SKM-1 treated with dmso at 0.1 percent for 144 hours (cell line): ENCODE data around the gene MLYCD.

Experiments
- DNase-seq: peaks from one replicate; lab custom pipeline; 2025; ENCODE audit not compliant: unreplicated experiment; lab: John Stamatoyannopoulos, UW

MLYCD gene

GRCh38 chr16:83968891-83969649 lies 70.2 kb downstream of the MLYCD start:
- no peak for DNase-seq

DNA sequence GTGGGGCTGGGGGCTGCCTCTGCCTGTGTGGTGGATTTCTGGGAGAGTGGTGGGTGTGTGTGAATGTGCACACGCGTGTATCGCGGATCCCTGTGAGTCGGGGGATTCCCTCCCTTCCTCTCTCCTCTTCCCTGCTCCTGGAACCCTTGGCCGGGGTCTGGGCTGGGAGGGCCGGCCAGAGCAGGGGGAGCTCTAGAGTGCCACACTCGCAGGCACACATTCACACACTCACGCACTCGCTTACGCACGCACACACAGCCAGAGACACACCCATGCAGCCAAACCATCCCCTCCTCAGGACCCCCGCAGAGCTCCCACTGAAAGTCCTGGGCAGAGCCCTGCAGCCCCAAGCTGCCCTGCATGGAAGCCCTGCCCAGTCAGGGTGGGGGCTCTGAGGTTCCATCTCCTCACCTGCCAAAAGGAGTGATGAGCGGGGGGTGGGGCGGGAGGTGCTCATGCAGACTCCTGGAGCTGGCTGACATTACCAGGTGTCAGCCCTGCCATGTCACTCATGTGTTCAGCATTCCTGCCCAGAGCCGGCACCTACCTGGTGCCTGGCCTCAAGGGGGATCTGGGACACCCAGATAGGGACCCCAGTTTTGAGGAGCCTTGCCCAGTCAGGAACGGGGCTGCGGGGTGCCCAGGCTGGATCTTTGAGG lies 71.0 kb downstream of the MLYCD start:
- DNase-seq, result no peak

- DNase-seq, result no peak
Measured at GRCh38 chr16:83970430-83970815, 71.5 kb downstream of the MLYCD start.

DNA sequence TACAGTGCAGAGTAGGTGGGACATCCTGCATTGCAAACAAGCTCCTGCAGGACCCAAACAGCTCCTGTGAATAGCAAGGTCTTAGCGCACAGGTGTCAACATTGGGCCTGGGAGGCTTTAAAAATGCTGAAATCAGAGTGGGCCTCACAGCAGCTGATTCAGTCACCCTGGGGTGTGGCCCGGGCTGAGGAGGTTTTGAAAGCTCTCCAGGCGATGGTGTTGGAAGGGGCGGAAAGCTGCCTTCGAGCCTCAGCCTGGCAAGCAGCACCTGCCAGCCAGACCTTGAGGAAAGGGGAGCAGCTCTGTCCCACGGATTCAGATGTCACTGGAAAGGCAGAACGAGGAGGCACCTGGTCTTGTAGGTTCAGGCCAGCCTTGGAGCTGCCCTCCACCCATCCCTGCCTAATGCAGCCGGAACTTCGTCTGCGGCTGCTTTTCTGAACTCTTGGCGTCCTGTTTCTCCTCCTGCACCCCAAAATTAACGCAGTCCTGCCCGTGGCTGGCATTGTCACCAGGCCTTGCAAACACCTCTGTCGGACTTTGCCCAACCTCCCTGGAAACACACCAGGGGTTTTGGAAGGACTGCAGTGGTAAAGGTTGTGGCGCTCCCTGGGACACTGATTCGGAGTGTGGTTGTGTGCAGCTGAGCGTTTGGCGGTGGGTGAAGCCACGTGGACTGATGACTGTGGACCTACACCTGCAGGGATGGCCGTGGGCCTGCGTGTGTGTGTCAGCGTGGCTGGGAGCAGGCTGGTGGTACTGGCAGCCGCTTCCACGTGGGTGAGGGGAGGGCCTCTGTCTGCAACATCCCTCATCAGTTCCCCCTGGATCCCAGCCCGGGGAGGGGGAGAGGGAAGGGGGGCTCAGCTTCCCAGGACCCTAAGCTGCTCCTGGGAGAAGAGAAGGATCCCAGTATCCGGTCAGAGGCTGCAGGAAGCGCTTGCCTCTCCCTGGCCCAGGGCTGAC lies 72.5 kb downstream of the MLYCD start:
- no peak for DNase-seq

GRCh38 chr16:83972256-83973008 lies 73.5 kb downstream of the MLYCD start:
- DNase-seq, result no peak

DNA sequence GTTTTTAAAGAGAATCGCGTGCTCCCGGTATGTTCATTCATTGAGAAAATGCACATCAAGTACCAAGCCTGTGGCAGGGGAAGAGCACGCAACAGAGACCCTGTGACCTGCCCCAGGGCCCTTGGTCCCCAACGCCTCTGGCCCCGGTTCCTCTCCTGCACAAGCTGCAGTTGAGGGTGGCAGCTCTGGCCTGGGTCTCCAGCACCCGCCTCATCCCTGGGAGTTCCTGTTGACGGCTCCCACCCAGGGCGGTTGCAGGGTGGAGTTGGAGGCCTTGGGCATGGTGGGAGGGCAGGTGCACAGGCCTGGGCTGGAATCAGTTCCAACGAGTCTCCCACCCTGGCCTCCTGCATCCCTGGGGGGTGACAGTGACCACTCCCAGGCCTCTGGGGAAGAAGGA lies 74.2 kb downstream of the MLYCD start:
- DNase-seq, result no peak

DNA sequence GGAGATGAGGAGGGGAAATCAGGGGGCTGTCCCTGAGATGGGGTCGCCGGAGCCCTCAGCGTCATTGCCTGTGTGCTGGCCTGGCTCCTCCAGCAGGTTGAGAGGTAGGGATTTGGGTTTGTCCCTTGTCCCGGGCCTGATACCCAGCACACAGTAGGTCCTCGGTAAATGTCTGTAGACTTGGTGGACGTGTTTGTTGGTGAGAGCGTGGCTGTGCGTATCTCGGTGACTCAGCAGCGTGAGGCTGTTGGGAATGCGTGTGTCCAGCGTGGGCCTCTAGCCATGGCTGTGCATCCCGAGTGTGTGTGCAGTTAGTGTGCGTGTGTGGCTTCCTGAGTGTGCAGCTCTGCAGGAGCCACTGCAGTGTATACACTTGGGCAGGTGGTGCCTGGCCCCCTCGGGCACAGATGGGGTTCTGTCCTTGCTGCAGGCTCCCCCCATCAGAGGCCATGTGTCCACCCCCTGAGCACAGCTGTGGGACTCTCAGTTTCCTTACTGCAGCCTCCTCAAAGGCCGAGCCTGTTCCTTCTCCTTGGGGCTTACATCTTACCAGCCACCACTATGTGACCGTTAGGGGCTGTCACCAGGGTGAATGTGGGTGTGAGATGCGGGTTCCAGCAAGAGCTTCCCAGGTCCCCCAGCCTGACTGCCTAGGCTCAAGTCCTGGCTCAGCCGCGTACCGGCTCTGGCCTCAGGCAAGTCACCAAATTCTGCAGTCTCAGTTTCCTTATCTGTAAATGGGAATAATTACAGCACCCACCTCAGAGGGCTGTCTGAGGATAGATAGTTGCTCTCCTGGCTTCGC lies 74.9 kb downstream of the MLYCD start:
- DNase-seq, result no peak

DNA sequence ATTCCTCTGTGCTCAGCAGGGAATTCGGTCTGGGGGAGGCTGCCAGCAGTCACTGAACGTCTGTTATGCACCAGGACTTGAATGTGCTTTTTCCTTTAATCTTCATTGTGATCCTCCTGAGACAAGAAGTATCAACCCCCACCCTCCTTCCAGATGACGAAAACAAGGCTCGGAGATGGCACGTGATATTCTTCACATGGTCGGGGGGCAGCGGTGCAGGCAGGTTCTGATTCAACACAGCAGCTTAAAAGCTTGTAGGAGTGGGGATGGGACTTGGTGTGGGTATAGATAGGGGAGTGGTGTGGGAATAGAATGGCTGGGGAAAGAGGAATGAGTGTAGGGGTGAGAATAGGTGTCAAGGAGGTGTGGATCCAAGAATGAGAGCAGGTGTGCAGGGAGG lies 75.6 kb downstream of the MLYCD start:
- DNase-seq, result no peak

- DNase-seq, result no peak
Measured at GRCh38 chr16:83975590-83976260, 76.8 kb downstream of the MLYCD start.
